Fibroblast of lung (primary cell): ENCODE data around the gene ABHD17C.

Experiments
- EZH2 ChIP-seq: IDR thresholded peaks from 2 replicates; pipeline ENCODE4 v1.5.1; 2012; ENCODE audit warnings: low read length, control low read depth, mild to moderate bottlenecking; ENCODE audit errors: missing control alignments
- TF ChIP-seq, protein P1 (sequence below), 2 donors: IDR thresholded peaks in 1 of 2; conservative IDR thresholded peaks in 1 of 2; 1 replicate in 1 of 2; 2 replicates in 1 of 2; pipeline ENCODE4 v1.5.1; 2011 to 2012; ENCODE audit warnings: low read length in 2 of 2, control low read depth in 1 of 2, inconsistent platforms in 1 of 2, low read depth in 1 of 2, mild to moderate bottlenecking in 1 of 2

GRCh38 chr15:80695099-80695910 is at the start of gene ABHD17C:
- TF ChIP-seq, protein P1, sequence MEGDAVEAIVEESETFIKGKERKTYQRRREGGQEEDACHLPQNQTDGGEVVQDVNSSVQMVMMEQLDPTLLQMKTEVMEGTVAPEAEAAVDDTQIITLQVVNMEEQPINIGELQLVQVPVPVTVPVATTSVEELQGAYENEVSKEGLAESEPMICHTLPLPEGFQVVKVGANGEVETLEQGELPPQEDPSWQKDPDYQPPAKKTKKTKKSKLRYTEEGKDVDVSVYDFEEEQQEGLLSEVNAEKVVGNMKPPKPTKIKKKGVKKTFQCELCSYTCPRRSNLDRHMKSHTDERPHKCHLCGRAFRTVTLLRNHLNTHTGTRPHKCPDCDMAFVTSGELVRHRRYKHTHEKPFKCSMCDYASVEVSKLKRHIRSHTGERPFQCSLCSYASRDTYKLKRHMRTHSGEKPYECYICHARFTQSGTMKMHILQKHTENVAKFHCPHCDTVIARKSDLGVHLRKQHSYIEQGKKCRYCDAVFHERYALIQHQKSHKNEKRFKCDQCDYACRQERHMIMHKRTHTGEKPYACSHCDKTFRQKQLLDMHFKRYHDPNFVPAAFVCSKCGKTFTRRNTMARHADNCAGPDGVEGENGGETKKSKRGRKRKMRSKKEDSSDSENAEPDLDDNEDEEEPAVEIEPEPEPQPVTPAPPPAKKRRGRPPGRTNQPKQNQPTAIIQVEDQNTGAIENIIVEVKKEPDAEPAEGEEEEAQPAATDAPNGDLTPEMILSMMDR (conservative IDR thresholded peaks at IDR 0.05 in 1 of 2, IDR thresholded peaks at IDR 0.05 in 1 of 2; ENCODE audit: low read depth in 1 of 2, low read length in 2 of 2) = no peak
- no peak for TF ChIP-seq EZH2
